H1 (cell line): Measurements from ENCODE around the gene MRPS15. TPM values are rescaled to one million over a fixed set of nuclear protein-coding genes. Genes with fewer than 3 reads are reported as not detected.

Experiments used
- CBX5 ChIP-seq: fragments of 300-800, 300-1000 bp; sonication (generic); IDR thresholded peaks from 2 replicates; pipeline ENCODE4 v1.7.1; 2016; ENCODE audit warnings: antibody characterized with exemption, low read length, low read depth
- CBX8 ChIP-seq: fragments of 300-800, 300-1000 bp; sonication (generic); IDR thresholded peaks from 2 replicates; pipeline ENCODE4 v1.7.1; 2016; ENCODE audit warnings: low read depth, low read length, borderline replicate concordance
- RXRA ChIP-seq: IDR thresholded peaks from 2 replicates; pipeline ENCODE4 v1.6.1; 2011; ENCODE audit warnings: low read depth, mild to moderate bottlenecking, low read length, moderate library complexity; ENCODE audit not compliant: insufficient read depth
- TCF12 ChIP-seq: IDR thresholded peaks from 2 replicates; pipeline ENCODE4 v1.6.1; 2011; ENCODE audit warnings: low read depth, mild to moderate bottlenecking, low read length
- polyA plus RNA-seq, 7 experiments: library from polyadenylated mRNA; depleted of rRNA in 3 of 7; stranded (reverse) in 5 of 7; unstranded in 2 of 7; fragments of >200 nt in 5 of 7; fragments of 200-250 nt in 2 of 7; gene quantifications; 1 replicate in 5 of 7; 2 replicates in 1 of 7; 4 replicates in 1 of 7; pipeline versions ENCODE4 v1.2.1 to v1.2.3, GENCODE V29; 2011 to 2013; ENCODE audit warnings: missing spikeins in 2 of 7, mixed read lengths in 2 of 7
- total RNA-seq: library from RNA; stranded (reverse); fragmentation: NEBNext Ultra II Directional; extraction: Animal tissue kit (Norgen Biotek cat#: 25700); gene quantifications from 2 replicates; pipeline ENCODE4 v1.2.1, GENCODE V29; 2021
- TF ChIP-seq, protein P1 (sequence below): fragments of 300-600 bp; sonication (generic); IDR thresholded peaks from 2 replicates; pipeline ENCODE4 v1.7.1; 2012; ENCODE audit warnings: low read length, moderate library complexity, mild to moderate bottlenecking, inconsistent platforms; ENCODE audit not compliant: insufficient replicate concordance

The MRPS15 gene
- total and polyA plus RNA-seq, 2 of the 8 experiments (the other 6 are each of a cell fraction or from before 2014, with no cell fraction given): 53.6 to 129 TPM

GRCh38 chr1:36508257-36508656 lies 44.1 kb upstream of the MRPS15 start (continued):
- TF ChIP-seq, protein P1, sequence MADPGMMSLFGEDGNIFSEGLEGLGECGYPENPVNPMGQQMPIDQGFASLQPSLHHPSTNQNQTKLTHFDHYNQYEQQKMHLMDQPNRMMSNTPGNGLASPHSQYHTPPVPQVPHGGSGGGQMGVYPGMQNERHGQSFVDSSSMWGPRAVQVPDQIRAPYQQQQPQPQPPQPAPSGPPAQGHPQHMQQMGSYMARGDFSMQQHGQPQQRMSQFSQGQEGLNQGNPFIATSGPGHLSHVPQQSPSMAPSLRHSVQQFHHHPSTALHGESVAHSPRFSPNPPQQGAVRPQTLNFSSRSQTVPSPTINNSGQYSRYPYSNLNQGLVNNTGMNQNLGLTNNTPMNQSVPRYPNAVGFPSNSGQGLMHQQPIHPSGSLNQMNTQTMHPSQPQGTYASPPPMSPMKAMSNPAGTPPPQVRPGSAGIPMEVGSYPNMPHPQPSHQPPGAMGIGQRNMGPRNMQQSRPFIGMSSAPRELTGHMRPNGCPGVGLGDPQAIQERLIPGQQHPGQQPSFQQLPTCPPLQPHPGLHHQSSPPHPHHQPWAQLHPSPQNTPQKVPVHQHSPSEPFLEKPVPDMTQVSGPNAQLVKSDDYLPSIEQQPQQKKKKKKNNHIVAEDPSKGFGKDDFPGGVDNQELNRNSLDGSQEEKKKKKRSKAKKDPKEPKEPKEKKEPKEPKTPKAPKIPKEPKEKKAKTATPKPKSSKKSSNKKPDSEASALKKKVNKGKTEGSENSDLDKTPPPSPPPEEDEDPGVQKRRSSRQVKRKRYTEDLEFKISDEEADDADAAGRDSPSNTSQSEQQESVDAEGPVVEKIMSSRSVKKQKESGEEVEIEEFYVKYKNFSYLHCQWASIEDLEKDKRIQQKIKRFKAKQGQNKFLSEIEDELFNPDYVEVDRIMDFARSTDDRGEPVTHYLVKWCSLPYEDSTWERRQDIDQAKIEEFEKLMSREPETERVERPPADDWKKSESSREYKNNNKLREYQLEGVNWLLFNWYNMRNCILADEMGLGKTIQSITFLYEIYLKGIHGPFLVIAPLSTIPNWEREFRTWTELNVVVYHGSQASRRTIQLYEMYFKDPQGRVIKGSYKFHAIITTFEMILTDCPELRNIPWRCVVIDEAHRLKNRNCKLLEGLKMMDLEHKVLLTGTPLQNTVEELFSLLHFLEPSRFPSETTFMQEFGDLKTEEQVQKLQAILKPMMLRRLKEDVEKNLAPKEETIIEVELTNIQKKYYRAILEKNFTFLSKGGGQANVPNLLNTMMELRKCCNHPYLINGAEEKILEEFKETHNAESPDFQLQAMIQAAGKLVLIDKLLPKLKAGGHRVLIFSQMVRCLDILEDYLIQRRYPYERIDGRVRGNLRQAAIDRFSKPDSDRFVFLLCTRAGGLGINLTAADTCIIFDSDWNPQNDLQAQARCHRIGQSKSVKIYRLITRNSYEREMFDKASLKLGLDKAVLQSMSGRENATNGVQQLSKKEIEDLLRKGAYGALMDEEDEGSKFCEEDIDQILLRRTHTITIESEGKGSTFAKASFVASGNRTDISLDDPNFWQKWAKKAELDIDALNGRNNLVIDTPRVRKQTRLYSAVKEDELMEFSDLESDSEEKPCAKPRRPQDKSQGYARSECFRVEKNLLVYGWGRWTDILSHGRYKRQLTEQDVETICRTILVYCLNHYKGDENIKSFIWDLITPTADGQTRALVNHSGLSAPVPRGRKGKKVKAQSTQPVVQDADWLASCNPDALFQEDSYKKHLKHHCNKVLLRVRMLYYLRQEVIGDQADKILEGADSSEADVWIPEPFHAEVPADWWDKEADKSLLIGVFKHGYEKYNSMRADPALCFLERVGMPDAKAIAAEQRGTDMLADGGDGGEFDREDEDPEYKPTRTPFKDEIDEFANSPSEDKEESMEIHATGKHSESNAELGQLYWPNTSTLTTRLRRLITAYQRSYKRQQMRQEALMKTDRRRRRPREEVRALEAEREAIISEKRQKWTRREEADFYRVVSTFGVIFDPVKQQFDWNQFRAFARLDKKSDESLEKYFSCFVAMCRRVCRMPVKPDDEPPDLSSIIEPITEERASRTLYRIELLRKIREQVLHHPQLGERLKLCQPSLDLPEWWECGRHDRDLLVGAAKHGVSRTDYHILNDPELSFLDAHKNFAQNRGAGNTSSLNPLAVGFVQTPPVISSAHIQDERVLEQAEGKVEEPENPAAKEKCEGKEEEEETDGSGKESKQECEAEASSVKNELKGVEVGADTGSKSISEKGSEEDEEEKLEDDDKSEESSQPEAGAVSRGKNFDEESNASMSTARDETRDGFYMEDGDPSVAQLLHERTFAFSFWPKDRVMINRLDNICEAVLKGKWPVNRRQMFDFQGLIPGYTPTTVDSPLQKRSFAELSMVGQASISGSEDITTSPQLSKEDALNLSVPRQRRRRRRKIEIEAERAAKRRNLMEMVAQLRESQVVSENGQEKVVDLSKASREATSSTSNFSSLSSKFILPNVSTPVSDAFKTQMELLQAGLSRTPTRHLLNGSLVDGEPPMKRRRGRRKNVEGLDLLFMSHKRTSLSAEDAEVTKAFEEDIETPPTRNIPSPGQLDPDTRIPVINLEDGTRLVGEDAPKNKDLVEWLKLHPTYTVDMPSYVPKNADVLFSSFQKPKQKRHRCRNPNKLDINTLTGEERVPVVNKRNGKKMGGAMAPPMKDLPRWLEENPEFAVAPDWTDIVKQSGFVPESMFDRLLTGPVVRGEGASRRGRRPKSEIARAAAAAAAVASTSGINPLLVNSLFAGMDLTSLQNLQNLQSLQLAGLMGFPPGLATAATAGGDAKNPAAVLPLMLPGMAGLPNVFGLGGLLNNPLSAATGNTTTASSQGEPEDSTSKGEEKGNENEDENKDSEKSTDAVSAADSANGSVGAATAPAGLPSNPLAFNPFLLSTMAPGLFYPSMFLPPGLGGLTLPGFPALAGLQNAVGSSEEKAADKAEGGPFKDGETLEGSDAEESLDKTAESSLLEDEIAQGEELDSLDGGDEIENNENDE: no peak
- TF ChIP-seq CBX8 (no peak), TCF12 (no peak), CBX5 (no peak), RXRA (no peak)
